Endothelial cell (in vitro differentiated cells): Measurements from ENCODE around the gene DYNC1LI2. TPM values are rescaled to one million over a fixed set of nuclear protein-coding genes. Genes with fewer than 3 reads are reported as not detected.

Source experiments
- DNase-seq: peaks from one replicate; pipeline ENCODE4 v3.0.0; 2021; ENCODE audit warnings: low spot score
- H3K27ac Mint-ChIP-seq: one replicate; pipeline ENCODE4 v1.8.0; 2021; ENCODE audit warnings: mixed read lengths, inconsistent platforms; ENCODE audit not compliant: unreplicated experiment
- H3K27me3 Mint-ChIP-seq: one replicate; pipeline ENCODE4 v1.8.0; 2021; ENCODE audit warnings: mild to moderate bottlenecking, moderate library complexity, mixed read lengths, inconsistent platforms; ENCODE audit not compliant: unreplicated experiment
- H3K36me3 Mint-ChIP-seq: one replicate; pipeline ENCODE4 v1.8.0; 2021; ENCODE audit warnings: mild to moderate bottlenecking, low read depth, mixed read lengths, inconsistent platforms; ENCODE audit not compliant: unreplicated experiment
- H3K4me1 Mint-ChIP-seq: one replicate; pipeline ENCODE4 v1.8.0; 2021; ENCODE audit warnings: mild to moderate bottlenecking, mixed read lengths, inconsistent platforms; ENCODE audit not compliant: unreplicated experiment
- H3K4me3 Mint-ChIP-seq: one replicate; pipeline ENCODE4 v1.8.0; 2021; ENCODE audit warnings: mild to moderate bottlenecking, mixed read lengths, inconsistent platforms; ENCODE audit not compliant: unreplicated experiment
- H3K9me3 Mint-ChIP-seq: one replicate; pipeline ENCODE4 v1.8.0; 2021; ENCODE audit warnings: mixed read lengths, inconsistent platforms; ENCODE audit not compliant: unreplicated experiment
- total RNA-seq: library from RNA; stranded (reverse); fragmentation: NEBNext Ultra II Directional; extraction: Animal tissue kit (Norgen Biotek cat#: 25700); gene quantifications from one replicate; pipeline ENCODE4 v1.2.1, GENCODE V29; 2021; ENCODE audit not compliant: unreplicated experiment
- TF ChIP-seq, protein P1 (sequence below): fragments of 200-600 bp; sonication (generic); IDR thresholded peaks from one replicate; pipeline ENCODE4 v1.5.0; 2021; ENCODE audit warnings: antibody characterized with exemption; ENCODE audit not compliant: unreplicated experiment

Gene DYNC1LI2
- total RNA-seq, 1 donor from 2014 or later = 138 TPM

- no peaks in the 10 kb centered on the region for H3K4me1 Mint-ChIP-seq
- H3K36me3 Mint-ChIP-seq = no peaks in the 10 kb centered on the region
- H3K9me3 Mint-ChIP-seq = no peaks in the 10 kb centered on the region
- no peaks in the 10 kb centered on the region for H3K27me3 Mint-ChIP-seq
- DNase-seq = no peak
- no peak overlapping the region for H3K27ac Mint-ChIP-seq
- H3K4me3 Mint-ChIP-seq = no peak overlapping the region
- TF ChIP-seq, protein P1, sequence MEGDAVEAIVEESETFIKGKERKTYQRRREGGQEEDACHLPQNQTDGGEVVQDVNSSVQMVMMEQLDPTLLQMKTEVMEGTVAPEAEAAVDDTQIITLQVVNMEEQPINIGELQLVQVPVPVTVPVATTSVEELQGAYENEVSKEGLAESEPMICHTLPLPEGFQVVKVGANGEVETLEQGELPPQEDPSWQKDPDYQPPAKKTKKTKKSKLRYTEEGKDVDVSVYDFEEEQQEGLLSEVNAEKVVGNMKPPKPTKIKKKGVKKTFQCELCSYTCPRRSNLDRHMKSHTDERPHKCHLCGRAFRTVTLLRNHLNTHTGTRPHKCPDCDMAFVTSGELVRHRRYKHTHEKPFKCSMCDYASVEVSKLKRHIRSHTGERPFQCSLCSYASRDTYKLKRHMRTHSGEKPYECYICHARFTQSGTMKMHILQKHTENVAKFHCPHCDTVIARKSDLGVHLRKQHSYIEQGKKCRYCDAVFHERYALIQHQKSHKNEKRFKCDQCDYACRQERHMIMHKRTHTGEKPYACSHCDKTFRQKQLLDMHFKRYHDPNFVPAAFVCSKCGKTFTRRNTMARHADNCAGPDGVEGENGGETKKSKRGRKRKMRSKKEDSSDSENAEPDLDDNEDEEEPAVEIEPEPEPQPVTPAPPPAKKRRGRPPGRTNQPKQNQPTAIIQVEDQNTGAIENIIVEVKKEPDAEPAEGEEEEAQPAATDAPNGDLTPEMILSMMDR = no peak
These were observed 77.7 kb downstream of the DYNC1LI2 start for GRCh38 chr16:66673691-66674090.

Other genes with a start within 250 kb of the DYNC1LI2 start
- 13.1 TPM for gene TK2, start 201.5 kb downstream of the DYNC1LI2 start, total RNA-seq
- gene CKLF, start 199.0 kb downstream of the DYNC1LI2 start, total RNA-seq = 38.0 TPM
- gene CMTM1, start 185.2 kb downstream of the DYNC1LI2 start, total RNA-seq = 8.3 TPM
- 2.1 TPM for gene CMTM2, start 172.1 kb downstream of the DYNC1LI2 start, total RNA-seq
- gene CMTM3, start 146.9 kb downstream of the DYNC1LI2 start, total RNA-seq = 268 TPM
- 15.5 TPM for gene CMTM4, start 54.9 kb downstream of the DYNC1LI2 start, total RNA-seq
- gene TERB1, start 50.0 kb upstream of the DYNC1LI2 start, total RNA-seq = 0.10 TPM
- 63.9 TPM for gene NAE1, start 79.4 kb upstream of the DYNC1LI2 start, total RNA-seq
- not detected for gene CA7, start 92.8 kb upstream of the DYNC1LI2 start, total RNA-seq
- 11.3 TPM for gene PDP2, start 128.9 kb upstream of the DYNC1LI2 start, total RNA-seq
- not detected for gene CDH16, start 167.3 kb upstream of the DYNC1LI2 start, total RNA-seq
- not detected for gene RRAD, start 173.9 kb upstream of the DYNC1LI2 start, total RNA-seq
- 38.8 TPM for gene CIAO2B, start 182.8 kb upstream of the DYNC1LI2 start, total RNA-seq
- gene CES2, start 183.9 kb upstream of the DYNC1LI2 start, total RNA-seq = 26.7 TPM
- gene CES3, start 209.7 kb upstream of the DYNC1LI2 start, total RNA-seq = 2.5 TPM
- gene CES4A, start 237.0 kb upstream of the DYNC1LI2 start, total RNA-seq = 1.1 TPM